ENCODE results near the gene LPAR3.
A peak's percentile ranks its signal among the peaks of the same experiment; 100 is the strongest.

LPAR3 gene

GRCh38 chr1:84857906-84858305, 35.1 kb downstream of the LPAR3 start:
- Mint-ChIP-seq H3K27me3 (ENCODE audit: low read depth) (peaks cover 5% of the 10 kb centered on the region), H3K4me1 (ENCODE audit: low read depth) (peaks cover 52% of the 10 kb centered on the region), H3K4me3 (no peak overlapping the region), H3K9me3 (no peaks in the 10 kb centered on the region), H3K27ac (no peak overlapping the region), H3K36me3 (ENCODE audit: low read depth) (no peaks in the 10 kb centered on the region)
- DNase-seq (ENCODE audit: low spot score), result no peak

GRCh38 chr1:84856726-84857270, 36.2 kb downstream of the LPAR3 start:
- DNase-seq (ENCODE audit: low spot score), result no peak
- Mint-ChIP-seq H3K9me3 (no peaks in the 10 kb centered on the region), H3K27me3 (ENCODE audit: low read depth) (peaks cover 5% of the 10 kb centered on the region), H3K4me3 (no peak overlapping the region), H3K36me3 (ENCODE audit: low read depth) (no peaks in the 10 kb centered on the region), H3K4me1 (ENCODE audit: low read depth) (peaks cover 43% of the 10 kb centered on the region), H3K27ac (no peak overlapping the region)

- no peak overlapping the region for H3K4me3 Mint-ChIP-seq
- no peaks in the 10 kb centered on the region for H3K9me3 Mint-ChIP-seq
- no peak for DNase-seq (ENCODE audit: low spot score)
- H3K36me3 Mint-ChIP-seq (ENCODE audit: low read depth), result no peaks in the 10 kb centered on the region
- no peak overlapping the region for H3K27ac Mint-ChIP-seq
- peaks cover 34% of the 10 kb centered on the region for H3K4me1 Mint-ChIP-seq (ENCODE audit: low read depth)
- peaks cover 8% of the 10 kb centered on the region for H3K27me3 Mint-ChIP-seq (ENCODE audit: low read depth)
Measured at GRCh38 chr1:84855691-84856630, 37.0 kb downstream of the LPAR3 start.

- no peaks in the 10 kb centered on the region for H3K36me3 Mint-ChIP-seq (ENCODE audit: low read depth)
- peaks cover 8% of the 10 kb centered on the region for H3K27me3 Mint-ChIP-seq (ENCODE audit: low read depth)
- H3K27ac Mint-ChIP-seq, result no peak overlapping the region
- no peak for DNase-seq (ENCODE audit: low spot score)
- H3K4me1 Mint-ChIP-seq (ENCODE audit: low read depth), result peaks cover 32% of the 10 kb centered on the region
- H3K9me3 Mint-ChIP-seq, result no peaks in the 10 kb centered on the region
- H3K4me3 Mint-ChIP-seq, result no peak overlapping the region
Measured at GRCh38 chr1:84855168-84855567, 37.8 kb downstream of the LPAR3 start.

GRCh38 chr1:84853741-84854721, 39.0 kb downstream of the LPAR3 start:
- H3K4me3 Mint-ChIP-seq, result peak overlapping the region; percentile 49
- H3K9me3 Mint-ChIP-seq, result no peaks in the 10 kb centered on the region
- H3K27me3 Mint-ChIP-seq (ENCODE audit: low read depth), result peaks cover 8% of the 10 kb centered on the region

GRCh38 chr1:84851839-84852238, 41.2 kb downstream of the LPAR3 start:
- Mint-ChIP-seq H3K9me3 (no peaks in the 10 kb centered on the region), H3K36me3 (ENCODE audit: low read depth) (no peaks in the 10 kb centered on the region), H3K27ac (no peak overlapping the region), H3K4me1 (ENCODE audit: low read depth) (peaks cover 22% of the 10 kb centered on the region), H3K4me3 (no peak overlapping the region), H3K27me3 (ENCODE audit: low read depth) (peaks cover 3% of the 10 kb centered on the region)
- DNase-seq (ENCODE audit: low spot score), result no peak

More at GRCh38 chr1:84853741-84854721, 39.0 kb downstream of the LPAR3 start:
- H3K36me3 Mint-ChIP-seq (ENCODE audit: low read depth), result no peaks in the 10 kb centered on the region
- H3K27ac Mint-ChIP-seq, result peak overlapping the region; percentile 75
- peaks cover 29% of the 10 kb centered on the region for H3K4me1 Mint-ChIP-seq (ENCODE audit: low read depth)
- peak; percentile 65 for DNase-seq (ENCODE audit: low spot score)

GRCh38 chr1:84849357-84849975, 43.5 kb downstream of the LPAR3 start:
- Mint-ChIP-seq H3K36me3 (ENCODE audit: low read depth) (no peaks in the 10 kb centered on the region), H3K27me3 (ENCODE audit: low read depth) (peaks cover 14% of the 10 kb centered on the region), H3K4me3 (no peak overlapping the region), H3K4me1 (ENCODE audit: low read depth) (peaks cover 11% of the 10 kb centered on the region), H3K9me3 (no peaks in the 10 kb centered on the region), H3K27ac (no peak overlapping the region)
- DNase-seq (ENCODE audit: low spot score), result no peak

- no peak for DNase-seq (ENCODE audit: low spot score)
- no peaks in the 10 kb centered on the region for H3K36me3 Mint-ChIP-seq (ENCODE audit: low read depth)
- no peak overlapping the region for H3K4me3 Mint-ChIP-seq
- H3K4me1 Mint-ChIP-seq (ENCODE audit: low read depth), result no peaks in the 10 kb centered on the region
- H3K27ac Mint-ChIP-seq, result no peak overlapping the region
- H3K9me3 Mint-ChIP-seq, result no peaks in the 10 kb centered on the region
- H3K27me3 Mint-ChIP-seq (ENCODE audit: low read depth), result peaks cover 18% of the 10 kb centered on the region
Measured at GRCh38 chr1:84847253-84848250, 45.5 kb downstream of the LPAR3 start.

GRCh38 chr1:84846387-84846786, 46.6 kb downstream of the LPAR3 start:
- H3K27me3 Mint-ChIP-seq (ENCODE audit: low read depth), result peaks cover 22% of the 10 kb centered on the region
- H3K4me1 Mint-ChIP-seq (ENCODE audit: low read depth), result no peaks in the 10 kb centered on the region
- DNase-seq (ENCODE audit: low spot score), result no peak
- H3K27ac Mint-ChIP-seq, result no peak overlapping the region
- no peak overlapping the region for H3K4me3 Mint-ChIP-seq
- no peaks in the 10 kb centered on the region for H3K36me3 Mint-ChIP-seq (ENCODE audit: low read depth)
- no peaks in the 10 kb centered on the region for H3K9me3 Mint-ChIP-seq

GRCh38 chr1:84845357-84845756, 47.6 kb downstream of the LPAR3 start:
- DNase-seq (ENCODE audit: low spot score), result no peak
- Mint-ChIP-seq H3K4me3 (no peak overlapping the region), H3K27ac (no peak overlapping the region), H3K27me3 (ENCODE audit: low read depth) (peaks cover 22% of the 10 kb centered on the region), H3K36me3 (ENCODE audit: low read depth) (no peaks in the 10 kb centered on the region), H3K9me3 (no peaks in the 10 kb centered on the region), H3K4me1 (ENCODE audit: low read depth) (no peaks in the 10 kb centered on the region)

- Mint-ChIP-seq H3K4me3 (no peak overlapping the region), H3K36me3 (ENCODE audit: low read depth) (no peaks in the 10 kb centered on the region), H3K27ac (no peak overlapping the region), H3K9me3 (no peaks in the 10 kb centered on the region), H3K27me3 (ENCODE audit: low read depth) (peaks cover 24% of the 10 kb centered on the region), H3K4me1 (ENCODE audit: low read depth) (no peaks in the 10 kb centered on the region)
- no peak for DNase-seq (ENCODE audit: low spot score)
Measured at GRCh38 chr1:84844094-84844493, 48.9 kb downstream of the LPAR3 start.

GRCh38 chr1:84842748-84843231, 50.2 kb downstream of the LPAR3 start:
- H3K27ac Mint-ChIP-seq, result no peak overlapping the region
- DNase-seq (ENCODE audit: low spot score), result no peak
- no peak overlapping the region for H3K4me3 Mint-ChIP-seq
- peaks cover 32% of the 10 kb centered on the region for H3K27me3 Mint-ChIP-seq (ENCODE audit: low read depth)
- no peaks in the 10 kb centered on the region for H3K9me3 Mint-ChIP-seq
- H3K36me3 Mint-ChIP-seq (ENCODE audit: low read depth), result no peaks in the 10 kb centered on the region
- H3K4me1 Mint-ChIP-seq (ENCODE audit: low read depth), result no peaks in the 10 kb centered on the region
